H9 (cell line): ENCODE measurements around the gene CALHM6. TPM values are rescaled to one million over a fixed set of nuclear protein-coding genes. Genes with fewer than 3 reads are reported as not detected.

ENCODE experiments used
- DNase-seq: peaks from one replicate; pipeline ENCODE4 v3.0.0-alpha.2; 2017
- H2AFZ ChIP-seq: one replicate; pipeline ENCODE4 v1.6.1; 2013; ENCODE audit warnings: mild to moderate bottlenecking, low read length, control low read depth, moderate library complexity
- H2AK5ac ChIP-seq: 2 replicates; pipeline ENCODE4 v1.6.1; 2013; ENCODE audit warnings: low read length, control low read depth, mixed read lengths; ENCODE audit not compliant: insufficient read length
- H2BK120ac ChIP-seq: one replicate; pipeline ENCODE4 v1.6.1; 2013; ENCODE audit warnings: low read depth, mild to moderate bottlenecking, low read length, control low read depth, inconsistent platforms; ENCODE audit not compliant: poor library complexity, severe bottlenecking
- H2BK12ac ChIP-seq: 2 replicates; pipeline ENCODE4 v1.6.1; 2013; ENCODE audit warnings: low read length, control low read depth, mixed read lengths, low read depth; ENCODE audit not compliant: insufficient read length
- H2BK15ac ChIP-seq: 2 replicates; pipeline ENCODE4 v1.6.1; 2013; ENCODE audit warnings: low read depth, low read length, control low read depth
- H2BK20ac ChIP-seq: one replicate; pipeline ENCODE4 v1.6.1; 2013; ENCODE audit warnings: low read depth, mild to moderate bottlenecking, low read length, control low read depth, inconsistent platforms; ENCODE audit not compliant: poor library complexity, severe bottlenecking
- H2BK5ac ChIP-seq: 2 replicates; pipeline ENCODE4 v1.6.1; 2013; ENCODE audit warnings: low read length, control low read depth, mixed read lengths; ENCODE audit not compliant: insufficient read length
- H3K14ac ChIP-seq: 2 replicates; pipeline ENCODE4 v1.6.1; 2013; ENCODE audit warnings: low read length, control low read depth; ENCODE audit not compliant: insufficient read depth
- H3K18ac ChIP-seq: 2 replicates; pipeline ENCODE4 v1.6.1; 2013; ENCODE audit warnings: low read depth, mild to moderate bottlenecking, mixed read lengths, low read length, control low read depth; ENCODE audit not compliant: insufficient read length
- H3K23ac ChIP-seq: 2 replicates; pipeline ENCODE4 v1.6.1; 2013; ENCODE audit warnings: low read length, control low read depth, mixed read lengths, low read depth; ENCODE audit not compliant: insufficient read length
- H3K23me2 ChIP-seq: 2 replicates; pipeline ENCODE4 v1.6.1; 2013; ENCODE audit warnings: low read depth, mild to moderate bottlenecking, mixed read lengths, low read length, control low read depth; ENCODE audit not compliant: insufficient read length, poor library complexity, severe bottlenecking
- H3K27ac ChIP-seq: 2 replicates; pipeline ENCODE4 v1.5.1; 2013; ENCODE audit warnings: low read length, control low read depth, mixed read lengths, low read depth; ENCODE audit not compliant: insufficient read length
- H3K27me3 ChIP-seq: 2 replicates; pipeline ENCODE4 v1.6.1; 2013; ENCODE audit warnings: low read length, control low read depth, inconsistent platforms; ENCODE audit not compliant: insufficient read depth
- H3K4ac ChIP-seq: 2 replicates; pipeline ENCODE4 v1.6.1; 2013; ENCODE audit warnings: low read depth, mild to moderate bottlenecking, control low read depth, inconsistent platforms, low read length, moderate library complexity
- H3K4me1 ChIP-seq: 2 replicates; pipeline ENCODE4 v1.6.1; 2013; ENCODE audit warnings: low read length, control low read depth, inconsistent platforms; ENCODE audit not compliant: insufficient read depth
- H3K4me2 ChIP-seq: 2 replicates; pipeline ENCODE4 v1.6.1; 2013; ENCODE audit warnings: low read length, control low read depth, mixed read lengths; ENCODE audit not compliant: insufficient read length, insufficient read depth
- H3K56ac ChIP-seq: 2 replicates; pipeline ENCODE4 v1.6.1; 2013; ENCODE audit warnings: low read depth, mild to moderate bottlenecking, mixed read lengths, low read length, control low read depth; ENCODE audit not compliant: insufficient read length
- H3K79me1 ChIP-seq: 2 replicates; pipeline ENCODE4 v1.6.1; 2013; ENCODE audit warnings: low read depth, mild to moderate bottlenecking, moderate library complexity, low read length, control low read depth, inconsistent platforms; ENCODE audit not compliant: insufficient read depth, poor library complexity, severe bottlenecking
- H3K79me2 ChIP-seq: 2 replicates; pipeline ENCODE4 v1.6.1; 2013; ENCODE audit warnings: low read length, control low read depth, inconsistent platforms; ENCODE audit not compliant: insufficient read depth
- H3K9ac ChIP-seq: 2 replicates; pipeline ENCODE4 v1.6.1; 2013; ENCODE audit warnings: low read length, control low read depth, mixed read lengths; ENCODE audit not compliant: insufficient read length; ENCODE audit errors: extremely low read depth
- H3K9me3 ChIP-seq: one replicate; pipeline ENCODE4 v1.6.1; 2013; ENCODE audit warnings: low read depth, low read length, inconsistent platforms; ENCODE audit not compliant: control insufficient read depth
- H3T11ph ChIP-seq: one replicate; pipeline ENCODE4 v1.6.1; 2013; ENCODE audit warnings: mild to moderate bottlenecking, low read length, control low read depth, inconsistent platforms
- H4K20me1 ChIP-seq: one replicate; pipeline ENCODE4 v1.6.1; 2013; ENCODE audit not compliant: control insufficient read depth, insufficient read length, insufficient read depth
- H4K5ac ChIP-seq: 2 replicates; pipeline ENCODE4 v1.6.1; 2013; ENCODE audit warnings: low read depth, mild to moderate bottlenecking, mixed read lengths, low read length, control low read depth; ENCODE audit not compliant: insufficient read length
- H4K8ac ChIP-seq: replicated peaks from 2 replicates; pipeline ENCODE4 v1.6.1; 2013; ENCODE audit warnings: low read length, control low read depth, mixed read lengths, low read depth; ENCODE audit not compliant: insufficient read length
- H4K91ac ChIP-seq: 2 replicates; pipeline ENCODE4 v1.6.1; 2013; ENCODE audit warnings: low read depth, mild to moderate bottlenecking, moderate library complexity, mixed read lengths, low read length, control low read depth; ENCODE audit not compliant: insufficient read length
- H3K27ac Mint-ChIP-seq, 3 experiments: 2 replicates in 2 of 3; 3 replicates in 1 of 3; pipeline ENCODE4 v1.8.0; 2020 to 2021; ENCODE audit warnings: mixed read lengths in 3 of 3, mild to moderate bottlenecking in 1 of 3, moderate library complexity in 1 of 3
- H3K27me3 Mint-ChIP-seq: 2 replicates; pipeline ENCODE4 v1.8.0; 2021; ENCODE audit warnings: low read depth, mild to moderate bottlenecking, moderate library complexity, mixed read lengths
- H3K36me3 Mint-ChIP-seq, 3 experiments: 2 replicates in 2 of 3; 3 replicates in 1 of 3; pipeline ENCODE4 v1.8.0; 2020 to 2021; ENCODE audit warnings: low read depth in 3 of 3, mixed read lengths in 3 of 3; ENCODE audit not compliant: insufficient read depth in 1 of 3
- H3K4me1 Mint-ChIP-seq, 2 experiments: 2 replicates each; pipeline ENCODE4 v1.8.0; 2020; ENCODE audit warnings: mixed read lengths in 2 of 2
- H3K4me3 Mint-ChIP-seq, 2 experiments: 2 replicates in 1 of 2; 3 replicates in 1 of 2; pipeline ENCODE4 v1.8.0; 2020 to 2021; ENCODE audit warnings: mild to moderate bottlenecking in 2 of 2, mixed read lengths in 2 of 2, moderate library complexity in 1 of 2
- H3K9me3 Mint-ChIP-seq, 2 experiments: 2 replicates in 1 of 2; 3 replicates in 1 of 2; pipeline ENCODE4 v1.8.0; 2020; ENCODE audit warnings: mild to moderate bottlenecking in 2 of 2, mixed read lengths in 2 of 2, moderate library complexity in 1 of 2
- WGBS: extraction: QIAGEN DNeasy Blood & Tissue Kit; methylation state at CpG from one replicate; pipeline ENCODE4 v1.1.7; 2013; ENCODE audit warnings: missing lambda C conversion rate, low lambda C conversion rate, mixed read lengths; ENCODE audit not compliant: insufficient read length; ENCODE audit errors: extremely low coverage; 5-methylcytosine and 5-hydroxymethylcytosine counted together
- total RNA-seq: library from RNA; stranded (reverse); gene quantifications from 2 replicates; pipeline ENCODE4 v1.2.1, GENCODE V29; 2021
- TF ChIP-seq, protein P1 (sequence below): fragments of 200-600 bp; sonication (generic); conservative IDR thresholded peaks from 3 replicates; pipeline ENCODE4 v1.8.0; 2021; ENCODE audit warnings: antibody characterized with exemption, mild to moderate bottlenecking

The CALHM6 gene
- total RNA-seq, 1 experiment from 2014 or later: 0.44 TPM

- Histone ChIP-seq H4K91ac (no peak overlapping the region), H3K9me3 (no peaks in the 10 kb centered on the region), H4K20me1 (no peaks in the 10 kb centered on the region), H3K23me2 (no peaks in the 10 kb centered on the region), H3K56ac (no peak overlapping the region), H3K23ac (no peak overlapping the region), H3K79me1 (no peaks in the 10 kb centered on the region), H2AFZ (peak overlapping the region; percentile 76), H3K27ac (no peak overlapping the region), H3K9ac (no peak overlapping the region), H3T11ph (no peak overlapping the region), H3K4me2 (no peak overlapping the region), H2BK12ac (no peak overlapping the region), H3K18ac (peak overlapping the region; percentile 35), H4K5ac (peak overlapping the region; percentile 34), H2AK5ac (no peak overlapping the region), H3K4me1 (peaks cover 4% of the 10 kb centered on the region; the same call in 1 of the 2 replicates), H2BK20ac (no peak overlapping the region), H2BK15ac (no peak overlapping the region), H3K79me2 (no peaks in the 10 kb centered on the region), H3K14ac (no peak overlapping the region), H2BK5ac (no peak overlapping the region), H4K8ac (no peak overlapping the region), H3K27me3 (no peaks in the 10 kb centered on the region), H2BK120ac (no peak overlapping the region), H3K4ac (no peak overlapping the region)
- peaks cover 11 to 18% of the 10 kb centered on the region in 2 experiments for H3K4me1 Mint-ChIP-seq
- WGBS: no CpG with 5 or more reads among the region's 4 CpGs
- H3K4me3 Mint-ChIP-seq: no peak overlapping the region
- peak overlapping the region; percentile 3 to 82 (median 74); a peak in 3 of 7 replicates for H3K27ac Mint-ChIP-seq
- no peaks in the 10 kb centered on the region; the same call in 1 of the 2 replicates for H3K27me3 Mint-ChIP-seq
- DNase-seq: no peak
- peaks cover 0 to 7% of the 10 kb centered on the region in 2 experiments; a peak in 3 of 5 replicates for H3K9me3 Mint-ChIP-seq
- H3K36me3 Mint-ChIP-seq: peaks cover 0 to 6% (median 2%) of the 10 kb centered on the region in 3 experiments; a peak in 1 of 7 replicates
- TF ChIP-seq, protein P1, sequence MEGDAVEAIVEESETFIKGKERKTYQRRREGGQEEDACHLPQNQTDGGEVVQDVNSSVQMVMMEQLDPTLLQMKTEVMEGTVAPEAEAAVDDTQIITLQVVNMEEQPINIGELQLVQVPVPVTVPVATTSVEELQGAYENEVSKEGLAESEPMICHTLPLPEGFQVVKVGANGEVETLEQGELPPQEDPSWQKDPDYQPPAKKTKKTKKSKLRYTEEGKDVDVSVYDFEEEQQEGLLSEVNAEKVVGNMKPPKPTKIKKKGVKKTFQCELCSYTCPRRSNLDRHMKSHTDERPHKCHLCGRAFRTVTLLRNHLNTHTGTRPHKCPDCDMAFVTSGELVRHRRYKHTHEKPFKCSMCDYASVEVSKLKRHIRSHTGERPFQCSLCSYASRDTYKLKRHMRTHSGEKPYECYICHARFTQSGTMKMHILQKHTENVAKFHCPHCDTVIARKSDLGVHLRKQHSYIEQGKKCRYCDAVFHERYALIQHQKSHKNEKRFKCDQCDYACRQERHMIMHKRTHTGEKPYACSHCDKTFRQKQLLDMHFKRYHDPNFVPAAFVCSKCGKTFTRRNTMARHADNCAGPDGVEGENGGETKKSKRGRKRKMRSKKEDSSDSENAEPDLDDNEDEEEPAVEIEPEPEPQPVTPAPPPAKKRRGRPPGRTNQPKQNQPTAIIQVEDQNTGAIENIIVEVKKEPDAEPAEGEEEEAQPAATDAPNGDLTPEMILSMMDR: no peak
Observed at GRCh38 chr6:116512111-116512559, 51.0 kb downstream of the CALHM6 start.
